Astrocyte of the cerebellum (primary cell): ENCODE data around the gene GLRX5.

Source experiments
- DNase-seq: peaks from one replicate; pipeline ENCODE4 v3.0.0-alpha.2; 2011; ENCODE audit warnings: low read depth
- H3K4me3 ChIP-seq: 2 replicates; pipeline ENCODE4 v1.5.1; 2011; ENCODE audit warnings: mild to moderate bottlenecking, low read depth, low read length, moderate library complexity
- in situ Hi-C: cut with HindIII; loops from 2 replicates; pipeline ENCODE4 v1.10.0; 2017; ENCODE audit warnings: low sequenced_read_pairs
- TF ChIP-seq, protein P1 (sequence below): IDR thresholded peaks from 2 replicates; pipeline ENCODE4 v1.5.1; 2012; ENCODE audit warnings: low read length, low read depth, moderate library complexity, mild to moderate bottlenecking; ENCODE audit errors: missing control alignments

Gene GLRX5

DNA sequence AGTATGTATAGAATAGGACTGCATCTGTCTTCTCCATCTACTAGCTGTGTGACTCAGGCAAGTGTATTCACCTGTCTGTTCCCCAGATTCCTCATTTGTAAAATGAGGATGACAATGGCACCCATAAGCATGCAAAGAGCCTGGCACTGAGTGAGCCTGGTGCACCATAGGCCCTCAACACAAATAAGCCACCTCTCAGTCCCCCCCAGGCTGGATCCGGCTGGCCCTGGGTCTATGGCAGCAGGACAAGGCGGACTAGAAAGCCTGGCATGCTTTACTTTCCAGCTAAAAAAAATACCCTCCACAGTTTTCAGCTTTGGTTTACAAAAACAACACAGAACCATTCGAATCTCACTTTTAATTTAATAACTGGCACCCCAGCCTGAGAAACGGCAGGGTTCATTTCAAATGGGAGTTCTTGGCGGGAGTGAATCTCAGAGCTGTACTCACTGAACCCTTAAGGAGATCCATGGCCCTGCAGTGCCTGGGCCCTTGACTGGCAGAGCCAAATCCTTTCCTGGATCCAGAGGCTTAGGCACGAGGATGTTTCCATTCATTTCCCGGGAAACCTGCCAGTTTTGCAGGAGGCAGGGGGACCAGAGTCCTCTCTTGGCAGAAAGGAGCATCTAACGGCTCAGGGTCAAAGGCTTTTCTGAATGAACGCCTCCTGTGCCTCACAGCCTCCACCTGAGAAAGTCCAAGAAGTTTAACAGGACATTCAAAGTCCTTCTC lies 36.1 kb upstream of the GLRX5 start:
- H3K4me3 ChIP-seq = no peak overlapping the region
- no peak for DNase-seq
- in situ Hi-C loops = no loop called here
- TF ChIP-seq, protein P1, sequence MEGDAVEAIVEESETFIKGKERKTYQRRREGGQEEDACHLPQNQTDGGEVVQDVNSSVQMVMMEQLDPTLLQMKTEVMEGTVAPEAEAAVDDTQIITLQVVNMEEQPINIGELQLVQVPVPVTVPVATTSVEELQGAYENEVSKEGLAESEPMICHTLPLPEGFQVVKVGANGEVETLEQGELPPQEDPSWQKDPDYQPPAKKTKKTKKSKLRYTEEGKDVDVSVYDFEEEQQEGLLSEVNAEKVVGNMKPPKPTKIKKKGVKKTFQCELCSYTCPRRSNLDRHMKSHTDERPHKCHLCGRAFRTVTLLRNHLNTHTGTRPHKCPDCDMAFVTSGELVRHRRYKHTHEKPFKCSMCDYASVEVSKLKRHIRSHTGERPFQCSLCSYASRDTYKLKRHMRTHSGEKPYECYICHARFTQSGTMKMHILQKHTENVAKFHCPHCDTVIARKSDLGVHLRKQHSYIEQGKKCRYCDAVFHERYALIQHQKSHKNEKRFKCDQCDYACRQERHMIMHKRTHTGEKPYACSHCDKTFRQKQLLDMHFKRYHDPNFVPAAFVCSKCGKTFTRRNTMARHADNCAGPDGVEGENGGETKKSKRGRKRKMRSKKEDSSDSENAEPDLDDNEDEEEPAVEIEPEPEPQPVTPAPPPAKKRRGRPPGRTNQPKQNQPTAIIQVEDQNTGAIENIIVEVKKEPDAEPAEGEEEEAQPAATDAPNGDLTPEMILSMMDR = no peak

DNA sequence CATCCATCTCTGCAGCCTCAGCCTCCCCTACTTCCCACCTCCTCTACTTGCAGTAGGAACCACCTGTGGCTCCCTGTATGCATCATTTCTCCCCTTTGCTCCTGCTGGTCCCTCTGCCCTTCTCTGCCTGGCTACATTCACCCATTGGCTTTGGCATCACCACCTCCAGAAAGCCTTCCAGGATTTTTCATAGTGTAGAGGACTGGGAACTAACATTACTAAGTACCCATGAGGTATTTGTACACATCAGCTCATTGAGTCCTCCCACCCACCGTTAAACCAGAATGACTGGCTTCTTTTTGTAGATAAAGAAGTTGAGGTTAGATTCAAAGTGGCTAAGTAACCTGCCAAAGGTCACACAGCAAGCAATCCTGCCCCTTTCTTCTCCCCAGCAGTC lies 35.5 kb upstream of the GLRX5 start:
- in situ Hi-C loops = no loop called here
- TF ChIP-seq, protein P1 = no peak
- DNase-seq = no peak
- no peak overlapping the region for H3K4me3 ChIP-seq

DNA sequence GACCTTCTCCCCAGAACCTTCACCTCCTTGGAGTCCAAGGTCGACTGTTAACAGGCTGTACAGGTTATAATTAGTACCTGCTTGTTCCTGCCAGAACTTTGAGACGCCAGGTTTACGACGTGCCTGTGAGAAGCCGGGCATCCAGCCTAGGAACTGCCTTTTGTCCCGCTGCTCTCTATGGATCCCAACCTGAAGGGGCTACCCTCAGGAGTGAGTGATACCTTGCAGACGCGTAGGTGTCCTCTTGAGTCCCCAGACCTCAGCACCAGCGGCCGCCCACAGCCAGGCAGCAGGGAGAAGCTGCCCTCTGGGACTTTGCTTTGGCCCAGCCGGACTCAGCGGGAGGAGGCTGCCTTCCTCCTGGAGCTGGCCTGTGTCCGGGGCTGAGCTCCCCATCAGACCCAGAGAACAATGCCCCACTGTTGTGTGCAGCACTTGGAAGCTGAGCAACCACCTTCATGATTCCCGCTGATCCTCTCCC lies 34.6 kb upstream of the GLRX5 start:
- H3K4me3 ChIP-seq = no peak overlapping the region
- DNase-seq = no peak
- TF ChIP-seq, protein P1 = no peak
- in situ Hi-C loops = no loop called here

DNA sequence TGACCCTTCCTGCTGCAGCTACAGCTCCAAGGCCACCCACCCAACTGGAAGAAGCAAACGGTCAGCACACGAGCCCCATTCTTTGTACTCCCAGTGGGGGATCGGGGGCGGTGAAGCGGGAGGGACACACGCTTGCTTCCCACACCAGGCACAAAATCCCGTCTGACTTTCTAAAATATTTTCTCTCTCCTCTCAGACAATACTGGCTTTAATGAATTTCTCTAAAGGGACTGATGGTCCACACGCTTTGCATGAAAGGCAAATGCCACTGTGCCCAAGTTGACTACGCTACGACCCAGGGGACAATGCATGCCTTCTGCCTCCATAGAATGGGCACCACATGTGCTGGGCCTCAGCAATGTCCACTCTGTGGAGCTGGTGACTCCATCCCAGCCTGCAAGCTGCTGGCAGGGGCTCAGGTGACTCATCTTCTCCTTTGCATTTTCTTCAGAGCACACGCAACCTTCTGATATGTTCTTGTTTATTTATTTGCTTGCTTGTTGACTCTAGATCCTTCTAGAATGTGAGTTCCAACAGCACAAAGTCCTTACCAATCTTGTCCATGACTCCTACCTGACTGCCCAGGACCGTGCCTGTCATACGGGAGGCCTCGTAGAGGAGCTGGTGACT lies 34.0 kb upstream of the GLRX5 start:
- in situ Hi-C loops = no loop called here
- H3K4me3 ChIP-seq = no peak overlapping the region
- DNase-seq = peak; percentile 73
- TF ChIP-seq, protein P1 = no peak

DNA sequence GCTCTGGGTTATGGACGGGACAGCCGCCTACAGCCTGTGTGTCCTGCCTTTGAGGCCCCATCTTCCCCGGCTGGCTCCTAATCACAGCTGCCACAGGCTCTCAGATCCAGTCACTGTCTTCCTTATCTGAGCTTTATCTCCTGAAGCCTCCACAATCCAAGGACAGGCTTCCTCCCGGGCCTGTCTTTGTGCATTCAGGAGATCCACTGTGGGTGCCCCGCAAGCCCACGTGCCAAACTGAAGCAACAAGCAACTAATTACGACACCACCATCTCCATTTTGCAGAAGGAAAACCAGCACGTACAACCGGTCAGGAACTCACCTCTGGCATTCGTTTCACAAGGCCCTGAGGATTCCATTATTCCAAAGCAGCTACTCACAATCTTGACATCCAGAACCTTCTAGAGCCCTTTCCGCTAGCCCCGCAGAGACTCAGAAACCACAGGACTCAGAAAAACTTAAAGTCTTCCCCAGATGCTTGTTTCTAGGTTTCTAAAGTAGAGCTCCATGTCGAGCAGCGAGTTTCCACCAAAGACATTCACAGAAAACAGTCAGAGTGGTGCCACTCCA lies 32.4 kb upstream of the GLRX5 start:
- no peak for DNase-seq
- H3K4me3 ChIP-seq = no peak overlapping the region
- TF ChIP-seq, protein P1 = no peak
- in situ Hi-C loops = no loop called here

DNA sequence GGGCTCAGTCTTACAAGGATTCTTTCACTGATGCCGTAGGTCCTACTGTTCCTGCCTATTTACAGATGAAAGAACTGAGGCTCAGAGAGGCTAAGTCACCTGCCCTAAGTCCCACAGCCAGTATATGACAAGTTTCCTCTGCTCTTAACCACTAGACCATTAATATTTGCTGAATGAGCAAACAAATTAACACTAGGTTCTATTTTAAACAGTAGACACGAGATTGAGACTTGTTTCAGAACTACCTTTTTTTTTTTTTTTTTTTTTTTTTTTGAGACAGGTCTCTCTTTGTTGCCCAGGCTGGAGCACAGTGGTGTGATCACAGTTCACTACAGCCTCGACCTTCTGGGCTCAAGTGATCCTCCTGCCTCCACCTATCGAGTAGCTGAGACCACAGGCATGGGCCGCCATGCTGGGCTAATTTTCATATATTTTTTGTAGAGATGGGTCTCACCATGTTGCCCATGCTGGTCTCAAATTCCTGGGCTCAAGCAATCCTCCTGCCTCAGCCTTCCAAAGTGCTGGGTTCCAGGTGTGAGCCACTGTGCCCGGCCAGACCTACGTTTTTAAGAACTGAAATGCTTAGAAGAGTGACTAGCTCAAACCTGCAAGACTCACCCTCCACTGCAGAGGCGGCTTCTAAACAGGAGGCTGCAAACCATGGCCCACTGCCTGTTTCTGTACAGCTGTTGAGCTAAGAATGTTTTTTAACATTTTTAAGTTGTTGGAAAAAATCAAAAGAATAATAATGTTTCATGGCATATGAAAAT lies 31.3 kb upstream of the GLRX5 start:
- H3K4me3 ChIP-seq = no peak overlapping the region
- TF ChIP-seq, protein P1 = no peak
- in situ Hi-C loops = no loop called here
- no peak for DNase-seq
